Cerebellar cortex (tissue), 1 donor: ENCODE results near the gene ADAP1.
"Not testable (repeated sequence)": the region's sequence is repeated elsewhere in the genome, so short reads cannot be mapped to it uniquely, and the experiment has no call there.

Source experiments
- DNase-seq: peaks from one replicate; pipeline ENCODE4 v3.0.0-alpha.2; 2015; ENCODE audit warnings: low spot score

ADAP1 gene

GRCh38 chr7:881441-882234 lies 72.8 kb downstream of the ADAP1 start:
- DNase-seq, result no peak

- DNase-seq, result no peak
Measured at GRCh38 chr7:880450-880849, 74.0 kb downstream of the ADAP1 start.

DNA sequence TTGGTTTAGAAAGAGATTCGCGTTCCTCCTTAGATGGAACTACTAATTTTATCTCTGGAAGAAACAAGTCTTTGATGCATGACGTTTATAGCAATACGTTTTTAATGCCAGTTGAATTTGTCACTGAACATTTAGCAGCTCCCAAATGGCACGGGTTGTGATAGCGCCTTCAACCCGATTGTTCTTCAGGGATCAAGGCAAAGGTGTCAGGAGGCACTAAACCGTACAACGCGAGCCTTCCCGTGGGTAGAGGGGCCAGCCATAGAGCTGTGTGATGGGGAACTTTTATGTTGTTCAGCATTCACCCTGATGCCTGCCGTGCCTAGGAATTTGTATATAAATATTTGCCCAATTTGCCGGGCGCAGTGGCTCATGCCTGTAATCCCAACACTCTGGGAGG lies 74.8 kb downstream of the ADAP1 start:
- DNase-seq, result no peak

GRCh38 chr7:879093-879492 lies 75.4 kb downstream of the ADAP1 start:
- DNase-seq, result peak; percentile 23

DNA sequence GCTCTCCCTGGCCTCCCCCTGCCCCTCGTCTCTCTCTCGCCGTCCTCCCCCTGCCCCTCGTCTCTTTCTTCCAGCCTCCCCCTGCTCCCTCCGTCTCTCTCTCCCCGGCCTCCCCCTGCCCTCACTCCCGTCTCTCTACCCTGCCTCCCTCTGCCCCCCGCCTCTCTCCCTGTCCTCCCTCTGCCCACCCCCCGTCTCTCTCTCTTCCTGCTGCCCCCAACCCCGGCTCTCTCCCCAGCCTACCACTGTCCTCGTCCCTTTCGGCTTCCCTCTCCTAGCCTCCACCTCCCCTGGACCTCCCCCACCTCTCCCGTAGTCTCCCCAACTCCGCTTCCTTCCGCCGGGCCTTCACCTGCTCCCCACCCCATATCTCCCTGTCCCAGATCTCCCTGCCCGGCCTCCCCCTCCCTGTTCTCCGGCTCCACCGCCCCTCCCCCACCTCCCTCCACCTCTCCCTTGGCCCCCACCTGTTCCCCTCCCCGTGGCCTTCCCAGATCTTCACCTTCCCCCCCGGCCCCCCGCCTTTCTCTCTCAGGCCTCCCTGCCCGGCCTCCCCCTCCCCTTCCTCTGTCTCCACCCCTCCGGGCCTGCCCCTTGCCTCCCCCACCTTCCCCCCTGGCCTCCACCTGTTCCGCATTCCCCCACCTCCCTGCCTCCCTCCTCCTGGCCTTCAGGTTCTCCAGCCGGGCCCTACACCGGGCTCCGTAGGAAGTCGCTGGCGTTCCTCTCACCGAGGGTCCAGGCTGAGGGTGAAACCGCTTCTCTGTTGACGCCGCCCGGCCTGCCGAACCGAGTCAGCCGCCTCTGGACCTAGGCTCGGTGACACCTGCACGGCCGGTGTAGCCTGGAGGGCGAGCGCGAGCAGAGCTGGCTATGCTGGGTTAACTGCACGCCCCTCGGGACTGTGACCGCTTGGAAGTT lies 76.9 kb downstream of the ADAP1 start:
- no peak for DNase-seq

GRCh38 chr7:876972-877311 lies 77.5 kb downstream of the ADAP1 start:
- DNase-seq, result no peak

DNA sequence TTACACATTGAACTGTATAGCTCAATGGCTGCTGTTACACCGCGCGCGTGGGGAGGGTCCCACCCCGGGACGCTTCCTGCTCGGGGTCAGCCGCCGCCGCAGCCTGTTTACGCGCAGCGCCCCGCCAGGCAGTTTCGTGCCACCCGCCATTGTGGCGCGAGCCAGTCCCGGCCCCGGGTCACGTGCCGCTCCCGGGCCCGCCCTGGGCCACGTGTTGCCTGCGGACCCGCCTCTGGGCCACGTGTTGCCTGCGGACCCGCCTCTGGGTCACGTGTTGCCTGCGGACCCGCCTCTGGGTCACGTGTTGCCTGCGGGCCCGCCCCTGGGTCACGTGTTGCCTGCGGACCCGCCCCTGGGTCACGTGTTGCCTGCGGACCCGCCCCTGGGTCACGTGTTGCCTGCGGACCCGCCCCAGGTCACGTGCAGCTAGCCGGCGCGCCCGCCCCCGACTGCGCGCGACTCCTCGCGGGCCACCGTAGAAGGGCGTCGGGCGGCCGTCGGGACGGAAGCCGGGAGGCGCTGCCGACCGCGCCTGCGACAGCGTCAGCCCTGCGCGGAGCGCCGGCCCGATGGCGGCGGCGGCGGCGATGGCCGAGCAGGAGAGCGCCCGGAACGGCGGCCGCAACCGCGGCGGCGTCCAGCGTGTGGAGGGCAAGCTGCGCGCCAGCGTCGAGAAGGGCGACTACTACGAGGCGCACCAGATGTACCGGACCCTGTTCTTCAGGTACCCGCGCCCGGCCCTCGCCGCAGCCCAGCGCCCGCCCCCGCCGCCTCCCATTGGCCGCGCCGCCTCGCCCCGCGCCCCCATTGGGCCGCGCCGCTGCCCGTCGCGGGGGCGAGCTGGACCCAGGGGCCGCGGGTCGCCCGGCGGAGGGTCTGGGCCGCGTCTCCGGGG lies 78.2 kb downstream of the ADAP1 start, which contains the start of gene GET4:
TSS of gene GET4 (plus strand) at position 478 of the 895 bp plus-strand sequence. CDS start at position 570, 92 bp downstream.
- DNase-seq, result peak; percentile 89

- DNase-seq, result no peak
Measured at GRCh38 chr7:875476-876076, 78.9 kb downstream of the ADAP1 start.

GRCh38 chr7:875051-875450 lies 79.4 kb downstream of the ADAP1 start:
- no peak for DNase-seq

GRCh38 chr7:874031-874749 lies 80.3 kb downstream of the ADAP1 start:
- DNase-seq, result no peak

GRCh38 chr7:873367-874002 lies 81.0 kb downstream of the ADAP1 start:
- DNase-seq, result peak; percentile 84

DNA sequence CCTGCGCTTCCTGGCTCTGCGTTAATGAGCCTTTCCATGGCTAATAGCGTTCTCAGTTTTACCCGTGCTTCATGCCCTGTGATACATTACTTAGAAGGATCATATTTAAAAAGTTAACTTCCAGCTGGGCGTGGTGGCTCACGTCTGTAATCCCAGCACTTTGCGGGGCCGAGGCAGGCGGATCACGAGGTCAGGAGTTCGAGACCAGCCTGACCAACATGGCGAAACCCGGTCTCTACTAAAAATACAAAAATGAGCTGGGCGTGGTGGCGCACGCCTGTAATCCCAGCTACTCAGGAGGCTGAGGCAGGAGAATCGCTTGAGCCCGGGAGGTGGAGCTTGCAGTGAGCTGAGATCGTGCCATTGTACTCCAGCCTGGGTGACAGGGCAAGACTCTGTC lies 81.8 kb downstream of the ADAP1 start:
- DNase-seq, result not testable (repeated sequence)

GRCh38 chr7:871900-872537 lies 82.5 kb downstream of the ADAP1 start:
- DNase-seq, result no peak

DNA sequence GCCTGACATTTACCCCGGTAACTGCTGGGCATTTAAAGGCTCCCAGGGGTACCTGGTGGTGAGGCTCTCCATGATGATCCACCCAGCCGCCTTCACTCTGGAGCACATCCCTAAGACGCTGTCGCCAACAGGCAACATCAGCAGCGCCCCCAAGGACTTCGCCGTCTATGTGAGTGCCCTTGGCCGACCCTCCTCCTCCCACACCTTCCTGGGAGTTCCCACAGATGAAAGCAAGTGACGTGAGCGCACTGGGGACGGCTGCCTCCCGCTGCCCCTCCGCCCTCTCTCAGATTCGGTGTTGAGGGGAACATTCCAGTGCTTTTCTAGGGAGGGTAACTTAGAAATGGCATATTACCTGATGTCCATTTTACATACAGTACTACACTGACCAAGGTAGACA lies 85.1 kb downstream of the ADAP1 start:
- no peak for DNase-seq

- DNase-seq, result no peak
Measured at GRCh38 chr7:868189-868486, 86.3 kb downstream of the ADAP1 start.

- DNase-seq, result no peak
Measured at GRCh38 chr7:867406-868188, 86.9 kb downstream of the ADAP1 start.

GRCh38 chr7:867001-867405 lies 87.5 kb downstream of the ADAP1 start:
- peak; percentile 84 for DNase-seq

DNA sequence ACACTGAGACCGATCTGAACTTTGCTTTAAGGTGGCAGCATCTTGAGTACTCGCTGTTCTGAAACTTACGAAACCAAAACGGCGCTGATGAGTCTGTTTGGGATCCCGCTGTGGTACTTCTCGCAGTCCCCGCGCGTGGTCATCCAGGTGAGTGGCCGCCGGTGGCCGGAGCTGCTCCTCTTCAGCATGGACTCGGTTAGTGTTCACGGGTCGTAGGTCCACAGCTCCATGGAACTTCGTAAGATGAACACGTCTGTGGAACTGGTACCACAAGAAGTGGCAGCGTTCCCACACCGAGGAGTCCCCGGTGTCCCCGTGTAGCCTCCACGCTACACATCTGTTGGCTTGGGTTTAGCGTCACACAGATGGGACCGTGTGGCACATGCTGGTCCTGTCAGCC lies 88.6 kb downstream of the ADAP1 start:
- no peak for DNase-seq

DNA sequence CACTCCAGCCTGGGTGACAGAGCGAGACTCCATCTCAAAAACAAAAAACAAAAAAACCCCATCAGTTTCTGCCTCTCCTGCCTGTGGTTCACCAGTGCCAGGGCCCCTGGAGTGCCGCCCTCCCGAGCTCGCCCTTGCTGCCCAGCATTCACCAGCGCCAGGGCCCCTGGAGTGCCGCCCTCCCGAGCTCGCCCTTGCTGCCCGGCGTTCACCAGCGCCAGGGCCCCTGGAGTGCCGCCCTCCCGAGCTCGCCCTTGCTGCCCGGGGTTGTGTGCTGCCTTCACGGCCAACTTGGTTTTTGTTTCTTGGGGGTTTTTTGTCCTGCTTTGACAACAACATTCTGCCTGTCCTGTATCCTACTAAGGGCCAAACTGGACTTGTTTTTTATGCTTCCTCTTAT lies 91.4 kb downstream of the ADAP1 start:
- no peak for DNase-seq
